Stimulated activated CD4-positive, alpha-beta T cell treated with anti-CD3 and anti-CD28 coated beads, Interleukin-12 subunit alpha, Interleukin-12 subunit beta, amount 100 ng/mL, for 48 hours (primary cell): Measurements from ENCODE around the gene ZNF562.

ENCODE experiments used
- DNase-seq, 3 donors: peaks; one replicate each; pipeline ENCODE4 v3.0.0-alpha.2; 2020; ENCODE audit warnings: low read depth in 2 of 3, low spot score in 1 of 3

The ZNF562 gene

DNA sequence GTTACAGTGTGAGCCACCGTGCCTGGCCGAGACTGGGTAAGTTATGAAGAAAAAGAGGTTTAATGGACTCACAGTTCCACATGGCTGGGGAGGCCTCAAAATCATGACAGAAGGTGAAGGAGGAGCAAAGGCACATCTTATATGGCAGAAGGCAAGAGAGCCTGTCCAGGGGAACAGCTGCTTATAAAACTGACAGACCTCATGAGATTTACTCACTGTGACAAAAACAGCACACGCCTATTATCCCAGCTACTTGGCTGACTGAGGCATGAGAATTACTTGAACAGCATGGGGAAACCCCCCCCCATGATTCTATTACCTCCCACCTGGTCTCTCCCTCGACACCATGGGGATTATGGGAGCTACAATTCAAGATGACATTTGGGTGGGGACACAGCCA lies 30.4 kb downstream of the ZNF562 start:
- DNase-seq, result no peak

- no peak for DNase-seq
Observed at GRCh38 chr19:9641810-9642209, 33.1 kb downstream of the ZNF562 start.

DNA sequence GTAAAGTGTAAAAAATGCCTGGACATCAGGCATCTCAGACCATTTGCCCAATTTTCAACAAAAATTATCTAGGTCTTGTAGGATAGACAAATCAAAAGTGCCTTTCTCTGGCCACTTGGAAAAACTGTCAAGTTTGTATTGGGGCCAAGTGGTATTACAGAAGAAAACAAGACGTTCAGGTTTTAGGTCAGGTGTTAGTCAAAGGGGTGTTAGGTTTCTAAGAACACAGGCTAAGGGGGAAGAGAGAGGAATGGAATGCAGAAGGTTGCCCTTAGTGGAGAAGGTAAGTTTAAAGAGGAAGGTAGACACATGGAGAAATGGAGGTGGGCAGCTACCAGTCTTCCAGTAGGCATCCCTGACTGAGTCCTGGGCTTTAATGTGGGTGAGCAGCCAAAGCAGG lies 33.9 kb downstream of the ZNF562 start:
- DNase-seq, result no peak

GRCh38 chr19:9636018-9636417 lies 38.9 kb downstream of the ZNF562 start:
- DNase-seq, result no peak

GRCh38 chr19:9627856-9628255 lies 47.0 kb downstream of the ZNF562 start:
- DNase-seq, result no peak

GRCh38 chr19:9622531-9622930 lies 52.4 kb downstream of the ZNF562 start:
- no peak for DNase-seq

DNA sequence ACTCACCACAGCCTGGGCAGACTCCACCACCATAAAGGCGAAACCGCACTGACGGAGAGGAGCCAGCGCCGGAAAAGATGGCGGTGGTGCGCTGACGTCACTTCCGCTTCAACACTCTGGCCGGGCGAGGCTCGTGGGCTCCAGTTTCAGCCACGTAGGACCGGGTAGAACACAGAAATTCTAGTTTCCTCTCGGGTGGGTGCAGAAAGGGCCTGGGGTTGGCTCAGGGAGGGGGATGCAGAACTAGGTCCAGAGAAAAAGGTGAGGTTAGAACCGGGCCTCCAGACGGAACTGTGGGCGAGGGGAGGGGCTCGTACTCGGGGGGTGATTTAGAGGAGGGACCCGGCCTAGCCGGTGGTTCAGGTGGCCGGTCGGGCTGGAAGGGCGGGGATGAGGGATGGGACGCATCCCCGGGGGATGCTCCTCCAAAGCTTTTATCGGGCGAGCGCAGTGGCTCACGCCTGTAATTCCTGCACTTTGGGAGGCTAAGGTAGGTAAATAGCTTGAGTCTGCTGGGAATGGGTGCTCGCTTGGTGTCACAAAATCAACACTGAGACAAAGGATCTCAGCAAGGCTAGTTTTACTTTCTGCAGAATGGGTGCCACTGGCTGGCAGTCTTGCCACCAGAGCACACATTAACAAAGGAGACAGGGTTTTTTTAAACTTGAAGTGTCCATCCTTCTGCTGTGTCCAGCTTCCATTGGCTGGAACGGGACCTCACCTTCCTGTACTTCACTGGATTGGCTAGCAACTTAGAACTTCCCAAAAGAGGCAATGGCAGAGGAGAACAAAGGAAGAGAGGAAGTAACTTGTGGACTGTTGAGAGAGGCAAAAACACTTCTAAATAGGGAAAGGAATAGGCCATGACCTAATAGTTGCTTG lies 53.5 kb downstream of the ZNF562 start, which contains the start of gene ZNF561:
Gene ZNF561, minus strand, starts transcription at position 77 of the 882 bp plus-strand sequence. CDS start 1,776 bp downstream, outside the sequence.
- peak; percentile 78 to 83 (median 79) for DNase-seq

GRCh38 chr19:9620842-9621155 lies 54.1 kb downstream of the ZNF562 start:
- no peak for DNase-seq

GRCh38 chr19:9615844-9616243 lies 59.1 kb downstream of the ZNF562 start:
- DNase-seq, result no peak

DNA sequence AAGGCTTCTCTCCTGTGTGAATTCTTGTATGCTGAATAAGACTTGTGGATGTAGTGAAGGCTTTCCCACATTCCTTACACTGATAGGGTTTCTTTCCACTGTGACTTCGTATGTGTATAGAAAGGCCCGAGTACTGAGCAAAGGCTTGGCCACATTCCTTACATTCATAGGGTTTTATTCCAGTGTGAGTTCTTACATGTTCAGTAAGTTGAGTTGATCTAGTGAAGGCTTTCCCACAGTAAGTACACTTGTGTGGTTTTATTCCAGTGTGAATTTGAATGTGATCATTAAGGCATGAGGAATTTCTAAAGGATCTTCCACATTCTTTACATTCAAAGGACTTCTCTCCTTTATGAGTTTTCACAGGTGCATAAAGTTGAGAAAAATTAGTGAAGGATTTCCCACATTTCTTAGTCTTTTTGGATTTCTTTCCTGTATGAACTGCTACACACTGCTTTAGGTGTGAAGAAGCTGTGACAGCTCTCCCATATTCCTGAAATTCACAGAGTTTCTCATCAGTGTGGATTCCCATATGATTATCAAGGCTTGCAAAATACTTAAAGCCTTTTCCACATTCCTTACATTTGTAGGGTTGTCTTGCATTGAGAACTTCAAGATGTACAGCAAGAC lies 64.3 kb downstream of the ZNF562 start:
- DNase-seq, result no peak

DNA sequence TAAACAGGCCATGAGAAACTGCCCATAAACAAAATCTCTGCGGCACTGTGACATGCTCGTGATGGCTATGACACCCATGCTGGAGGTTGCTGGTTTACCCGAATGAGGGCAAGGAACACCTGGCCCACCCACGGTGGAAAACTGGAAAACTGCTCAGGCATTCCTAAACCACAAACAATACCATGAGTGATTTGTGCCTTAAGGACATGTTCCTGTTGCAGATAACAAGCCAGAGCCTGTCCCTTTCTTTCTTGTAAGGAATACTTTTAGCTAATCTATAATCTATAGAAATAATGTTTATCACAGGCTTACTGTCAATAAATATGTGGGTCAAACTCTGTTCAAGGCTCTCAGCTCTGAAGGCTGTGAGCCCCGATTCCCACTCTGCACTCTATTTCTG lies 66.0 kb downstream of the ZNF562 start:
- DNase-seq, result no peak

DNA sequence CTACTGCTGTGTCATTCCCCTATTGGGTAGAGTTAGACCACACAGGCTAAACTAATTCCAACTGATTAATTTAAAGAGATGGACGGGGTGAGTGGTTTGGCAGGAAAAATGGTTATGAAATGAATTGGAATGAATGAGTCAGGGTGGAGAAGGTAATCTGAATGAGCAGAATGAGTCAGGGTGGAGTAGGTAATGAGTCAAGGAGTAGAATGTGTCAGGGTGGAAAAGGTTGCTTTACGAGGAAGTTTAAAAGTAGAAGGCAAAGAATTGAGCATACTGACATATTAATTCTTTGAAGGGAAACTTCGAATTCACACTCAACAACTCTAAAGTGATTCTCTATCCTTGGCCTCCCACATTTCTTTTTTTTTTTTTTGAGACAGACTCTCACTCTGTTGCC lies 77.9 kb downstream of the ZNF562 start:
- DNase-seq, result no peak
